GM20431 (cell line): ENCODE measurements around the gene DYDC1.
"Not testable (repeated sequence)": the region's sequence is repeated elsewhere in the genome, so short reads cannot be mapped to it uniquely, and the experiment has no call there.

Experiments
- in situ Hi-C: fragments of 300-500 bp; cut with MseI, MboI; formaldehyde crosslinking; loops from one replicate; pipeline ENCODE4 v1.15.0; 2020; ENCODE audit warnings: low sequenced_read_pairs; ENCODE audit not compliant: unreplicated experiment

Gene DYDC1

GRCh38 chr10:80350251-80350650, 6.3 kb downstream of the DYDC1 start:
- in situ Hi-C loops: no loop called here

GRCh38 chr10:80344912-80345311, 11.6 kb downstream of the DYDC1 start:
- in situ Hi-C loops: no loop called here

DNA sequence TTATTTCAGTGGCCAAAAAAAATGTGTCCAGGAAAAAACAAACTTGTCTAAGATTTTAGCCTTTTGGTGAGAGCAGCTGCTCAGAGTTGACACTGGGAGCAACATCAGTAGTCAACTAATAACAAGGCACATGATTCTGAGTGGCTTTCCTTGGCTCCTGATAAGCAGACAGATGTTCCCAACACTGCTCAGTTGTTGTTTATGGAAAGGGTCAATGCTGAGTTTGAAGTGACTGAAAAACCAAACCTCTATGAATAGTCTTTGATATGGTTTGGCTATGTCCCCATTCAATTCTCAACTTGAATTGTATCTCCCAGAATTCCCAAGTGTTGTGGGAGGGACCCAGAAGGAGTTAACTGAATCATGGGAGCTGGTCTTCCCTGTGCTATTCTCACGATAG, 12.3 kb downstream of the DYDC1 start:
- in situ Hi-C loops: no loop called here

GRCh38 chr10:80333983-80334382, 22.6 kb downstream of the DYDC1 start:
- in situ Hi-C loops: no loop called here

DNA sequence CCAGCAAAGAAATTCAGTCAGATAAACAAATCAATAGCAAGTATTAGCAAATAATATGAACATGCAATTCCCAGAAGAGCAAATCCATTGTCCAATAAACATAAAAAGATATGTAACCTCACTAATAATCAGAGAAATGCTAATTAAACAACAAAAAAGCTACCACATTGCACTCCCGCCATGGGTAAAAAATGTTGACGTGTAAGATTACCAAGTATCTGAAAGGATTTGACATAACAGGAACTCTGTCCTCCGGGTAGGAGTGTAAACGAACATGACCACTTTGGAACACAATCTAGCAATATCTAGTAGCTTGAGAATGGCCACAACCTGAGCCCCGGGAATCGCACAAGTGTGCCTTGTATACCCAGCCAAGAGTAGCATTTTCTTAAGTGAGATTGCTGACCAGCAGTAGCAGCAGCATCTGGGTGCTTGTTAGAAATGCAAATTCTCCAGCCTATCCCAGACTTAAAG, 31.6 kb downstream of the DYDC1 start:
- in situ Hi-C loops: no loop called here

DNA sequence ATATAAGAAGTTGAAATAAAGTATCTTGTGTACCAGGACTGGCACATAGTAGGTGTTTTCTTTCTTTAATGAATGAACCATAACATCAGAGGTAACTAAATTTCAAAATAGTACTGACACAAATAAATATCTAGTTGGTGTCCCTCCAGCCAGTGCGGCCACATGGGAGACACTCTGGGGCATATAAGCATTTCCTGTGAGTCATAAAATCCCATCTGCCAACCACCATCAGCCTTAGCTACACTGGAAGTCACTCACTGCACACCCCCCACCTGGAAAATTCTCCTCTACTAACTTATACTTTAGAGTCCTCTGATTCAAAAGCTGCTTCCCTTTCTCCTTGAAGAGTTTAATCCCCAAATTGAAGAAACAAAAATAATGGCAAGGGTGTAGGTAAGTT, 32.5 kb downstream of the DYDC1 start:
- in situ Hi-C loops: no loop called here

- in situ Hi-C loops: no loop called here
These were observed 33.2 kb downstream of the DYDC1 start for GRCh38 chr10:80323311-80323710.

DNA sequence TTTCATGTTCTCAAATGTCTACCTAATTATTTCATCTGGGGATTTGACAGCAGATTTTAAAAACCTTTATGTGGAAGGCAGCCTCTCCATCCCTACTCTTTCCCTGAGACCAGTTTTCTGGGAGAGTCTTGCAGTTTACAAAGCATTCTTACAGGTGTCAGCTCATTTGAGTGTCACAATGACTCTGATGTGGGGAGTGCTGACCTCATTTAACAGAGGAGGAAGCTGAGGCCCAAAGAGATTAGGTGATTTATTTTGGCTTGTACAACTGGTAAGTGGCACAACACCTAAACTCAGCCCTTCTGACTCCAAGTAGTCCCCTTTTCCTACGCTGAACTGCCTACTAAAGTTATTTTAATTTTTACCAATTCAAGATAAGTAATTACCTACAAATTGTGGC, 33.8 kb downstream of the DYDC1 start:
- in situ Hi-C loops: no loop called here

GRCh38 chr10:80322158-80322557, 34.4 kb downstream of the DYDC1 start:
- in situ Hi-C loops: no loop called here

DNA sequence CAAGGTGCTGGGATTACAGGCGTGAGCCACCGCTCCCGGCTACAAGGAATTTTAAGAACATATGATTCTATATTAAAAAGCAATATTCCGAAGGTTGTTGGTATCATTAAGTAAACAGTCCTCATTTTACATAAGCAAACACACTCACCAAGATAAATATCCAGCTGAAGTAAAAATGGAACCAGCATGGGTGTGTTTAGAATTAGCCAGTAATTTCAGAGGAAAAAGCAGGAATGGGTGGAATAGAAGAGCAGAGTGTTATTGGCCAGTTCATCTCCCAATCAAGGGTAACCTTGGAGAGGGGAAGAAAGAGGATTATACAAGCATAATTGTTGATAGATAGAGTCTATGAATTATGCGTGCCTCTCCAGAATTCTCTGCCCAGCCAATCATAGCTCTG, 35.4 kb downstream of the DYDC1 start:
- in situ Hi-C loops: no loop called here

- in situ Hi-C loops: no loop called here
These were observed 36.2 kb downstream of the DYDC1 start for GRCh38 chr10:80320377-80320776.

- in situ Hi-C loops: no loop called here
These were observed 36.7 kb downstream of the DYDC1 start for GRCh38 chr10:80319725-80320290.

- in situ Hi-C loops: no loop called here
These were observed 37.2 kb downstream of the DYDC1 start for GRCh38 chr10:80319318-80319717.

- in situ Hi-C loops: no loop called here
These were observed 37.8 kb downstream of the DYDC1 start for GRCh38 chr10:80318742-80319141.

- in situ Hi-C loops: no loop called here
These were observed 41.2 kb downstream of the DYDC1 start for GRCh38 chr10:80315391-80315790.

GRCh38 chr10:80313523-80313922, 43.0 kb downstream of the DYDC1 start:
- in situ Hi-C loops: no loop called here

GRCh38 chr10:80305989-80306388, 50.6 kb downstream of the DYDC1 start:
- in situ Hi-C loops: not testable (repeated sequence)

DNA sequence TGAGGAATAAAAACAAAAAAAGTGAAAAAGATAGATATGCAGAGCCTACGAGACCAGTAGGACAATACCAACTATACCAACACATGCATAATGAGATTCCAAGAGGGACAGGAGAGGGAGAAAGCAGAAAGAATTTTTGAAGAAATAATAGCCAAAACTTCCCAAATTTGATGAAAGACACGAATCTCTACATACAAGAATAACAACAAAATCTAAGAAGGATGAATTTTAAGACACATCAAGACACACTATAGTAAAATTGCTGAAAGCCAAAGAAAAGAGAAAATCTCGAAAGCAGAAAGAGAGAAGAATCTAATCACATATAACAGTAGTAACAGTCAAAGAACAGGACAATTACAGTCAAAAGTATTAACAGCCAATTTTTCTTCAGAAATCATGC, 59.6 kb downstream of the DYDC1 start:
- in situ Hi-C loops: no loop called here

- in situ Hi-C loops: no loop called here
These were observed 63.8 kb downstream of the DYDC1 start for GRCh38 chr10:80292607-80293239.

- in situ Hi-C loops: no loop called here
These were observed 65.9 kb downstream of the DYDC1 start for GRCh38 chr10:80290474-80291220.
